OCI-LY3 (cell line): Measurements from ENCODE around the gene ICAM5.

Experiments
- H2AFZ ChIP-seq: fragments of 200-600, 300-600 bp; shearing (Covaris generic); 2 replicates; pipeline ENCODE4 v1.6.0; 2014; ENCODE audit warnings: antibody characterized with exemption, low read depth, low read length
- H3K27ac ChIP-seq: fragments of 200-600, 300-600 bp; sonication (generic); 2 replicates; pipeline ENCODE4 v1.5.1; 2014; ENCODE audit warnings: mild to moderate bottlenecking, low read length, moderate library complexity, mixed read lengths
- H3K27me3 ChIP-seq: fragments of 200-600, 300-600 bp; sonication (generic); 2 replicates; pipeline ENCODE4 v1.6.1; 2014; ENCODE audit warnings: low read depth, low read length, mixed read lengths
- H3K36me3 ChIP-seq: fragments of 200-600, 300-600 bp; sonication (generic); replicated peaks from 2 replicates; pipeline ENCODE3; 2014; ENCODE audit warnings: low read depth, low read length, mixed read lengths
- H3K4me1 ChIP-seq: fragments of 300-600, 200-600 bp; sonication (generic); 2 replicates; pipeline ENCODE4 v1.6.1; 2014; ENCODE audit warnings: low read length, mixed read lengths
- H3K4me2 ChIP-seq: fragments of 200-600, 300-600 bp; sonication (generic); 2 replicates; pipeline ENCODE4 v1.6.1; 2014; ENCODE audit warnings: low read length, mixed read lengths
- H3K4me3 ChIP-seq: fragments of 300-600, 200-600 bp; sonication (generic); 2 replicates; pipeline ENCODE4 v1.5.1; 2014; ENCODE audit warnings: antibody characterized with exemption, mild to moderate bottlenecking, low read length, moderate library complexity
- H3K79me2 ChIP-seq: fragments of 300-600, 200-600 bp; shearing (Covaris generic); 2 replicates; pipeline ENCODE4 v1.6.1; 2014; ENCODE audit warnings: mild to moderate bottlenecking, low read length, mixed read lengths
- H3K9ac ChIP-seq: fragments of 300-600, 200-600 bp; shearing (Covaris generic); 2 replicates; pipeline ENCODE4 v1.6.0; 2014; ENCODE audit warnings: mild to moderate bottlenecking, low read length, moderate library complexity
- H3K9me3 ChIP-seq: fragments of 200-600, 300-600 bp; shearing (Covaris generic); 2 replicates; pipeline ENCODE4 v1.6.1; 2014; ENCODE audit warnings: low read length, mixed read lengths; ENCODE audit not compliant: insufficient read depth
- H4K20me1 ChIP-seq: fragments of 200-600, 300-600 bp; sonication (generic); 2 replicates; pipeline ENCODE4 v1.6.1; 2016; ENCODE audit warnings: low read length, mixed read lengths; ENCODE audit not compliant: insufficient read depth
- EZH2phosphoT487 ChIP-seq: fragments of 200-600 bp; shearing (Covaris generic); IDR thresholded peaks from 2 replicates; pipeline ENCODE4 v1.6.1; 2018; ENCODE audit warnings: antibody characterized with exemption, mixed run types, low read depth
- TF ChIP-seq, protein P1 (sequence below): fragments of 200-600, 300-600 bp; sonication (generic); IDR thresholded peaks from 2 replicates; pipeline ENCODE4 v1.5.1; 2014; ENCODE audit warnings: antibody characterized with exemption, low read length, low read depth

ICAM5 gene

DNA sequence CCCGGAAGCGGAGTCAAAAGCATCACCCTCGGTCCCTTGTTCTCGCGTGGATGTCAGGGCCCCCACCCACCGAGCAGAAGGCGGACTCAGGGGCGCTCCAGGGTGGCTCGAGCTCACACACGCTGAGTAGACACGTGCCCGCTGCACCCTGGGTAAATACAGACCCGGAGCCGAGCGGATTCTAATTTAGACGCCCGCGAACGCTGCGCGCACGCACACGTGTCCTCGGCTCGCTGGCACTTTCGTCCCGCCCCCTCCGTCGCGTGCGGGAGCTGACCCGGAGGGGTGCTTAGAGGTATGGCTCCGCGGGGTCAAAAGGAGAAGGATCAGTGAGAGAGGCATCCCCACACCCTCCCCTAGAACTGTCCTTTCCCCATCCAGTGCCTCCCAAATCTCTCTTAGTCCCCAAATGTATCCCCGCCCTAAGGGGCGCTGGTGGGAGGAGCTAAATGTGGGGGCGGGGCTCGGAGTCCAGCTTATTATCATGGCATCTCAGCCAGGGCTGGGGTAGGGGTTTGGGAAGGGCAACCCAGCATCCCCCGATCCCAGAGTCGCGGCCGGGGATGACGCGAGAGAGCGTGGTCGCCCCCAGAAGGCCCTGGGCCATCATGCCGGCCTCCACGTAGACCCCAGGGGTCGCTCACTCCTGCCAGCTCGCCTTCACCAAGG lies 451 bp upstream of the ICAM5 start:
- H3K4me3 ChIP-seq, result peak overlapping the region; percentile 77
- H3K36me3 ChIP-seq, result peaks cover 42% of the 10 kb centered on the region
- peaks cover 5% of the 10 kb centered on the region for H3K4me1 ChIP-seq
- peak overlapping the region; percentile 80 for H2AFZ ChIP-seq
- H3K9ac ChIP-seq, result peak overlapping the region; percentile 55
- no peaks in the 10 kb centered on the region for H3K9me3 ChIP-seq
- H3K79me2 ChIP-seq, result no peaks in the 10 kb centered on the region; the same call in 1 of the 2 replicates
- H3K27ac ChIP-seq, result peak overlapping the region; percentile 49
- H4K20me1 ChIP-seq, result peaks cover 29% of the 10 kb centered on the region
- peak overlapping the region; percentile 75 for H3K4me2 ChIP-seq
- H3K27me3 ChIP-seq, result no peaks in the 10 kb centered on the region
- TF ChIP-seq, protein P1, sequence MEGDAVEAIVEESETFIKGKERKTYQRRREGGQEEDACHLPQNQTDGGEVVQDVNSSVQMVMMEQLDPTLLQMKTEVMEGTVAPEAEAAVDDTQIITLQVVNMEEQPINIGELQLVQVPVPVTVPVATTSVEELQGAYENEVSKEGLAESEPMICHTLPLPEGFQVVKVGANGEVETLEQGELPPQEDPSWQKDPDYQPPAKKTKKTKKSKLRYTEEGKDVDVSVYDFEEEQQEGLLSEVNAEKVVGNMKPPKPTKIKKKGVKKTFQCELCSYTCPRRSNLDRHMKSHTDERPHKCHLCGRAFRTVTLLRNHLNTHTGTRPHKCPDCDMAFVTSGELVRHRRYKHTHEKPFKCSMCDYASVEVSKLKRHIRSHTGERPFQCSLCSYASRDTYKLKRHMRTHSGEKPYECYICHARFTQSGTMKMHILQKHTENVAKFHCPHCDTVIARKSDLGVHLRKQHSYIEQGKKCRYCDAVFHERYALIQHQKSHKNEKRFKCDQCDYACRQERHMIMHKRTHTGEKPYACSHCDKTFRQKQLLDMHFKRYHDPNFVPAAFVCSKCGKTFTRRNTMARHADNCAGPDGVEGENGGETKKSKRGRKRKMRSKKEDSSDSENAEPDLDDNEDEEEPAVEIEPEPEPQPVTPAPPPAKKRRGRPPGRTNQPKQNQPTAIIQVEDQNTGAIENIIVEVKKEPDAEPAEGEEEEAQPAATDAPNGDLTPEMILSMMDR, result no peak
- TF ChIP-seq EZH2phosphoT487, result no peak

DNA sequence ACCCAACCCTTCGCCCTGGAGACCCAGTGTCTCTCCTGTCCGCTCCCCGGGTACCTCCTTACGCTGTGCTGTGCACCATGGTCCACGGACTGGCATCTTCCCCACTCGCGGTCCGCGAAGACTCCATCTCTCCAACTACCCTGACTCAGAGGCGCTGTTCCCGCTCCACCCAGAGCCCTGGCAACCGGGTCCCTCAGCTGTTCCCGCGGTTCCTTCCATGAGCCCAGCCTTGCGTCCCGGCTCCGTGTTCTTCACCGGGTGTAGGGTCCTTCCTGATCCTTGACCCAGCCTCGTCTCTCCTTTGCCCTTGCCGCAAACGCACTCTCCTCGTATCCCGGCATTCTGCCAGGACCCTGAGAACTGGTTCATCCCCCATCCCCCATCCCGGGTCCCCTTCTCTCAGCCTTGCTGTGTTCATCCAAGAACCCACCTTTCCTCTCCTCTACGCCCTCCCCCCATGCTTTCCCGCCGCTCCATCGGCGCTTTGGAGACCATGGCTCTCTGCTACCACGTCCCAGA lies 664 bp downstream of the ICAM5 start:
- Histone ChIP-seq H3K4me1 (peaks cover 5% of the 10 kb centered on the region), H3K9me3 (no peaks in the 10 kb centered on the region), H2AFZ (no peak overlapping the region), H3K36me3 (peaks cover 31% of the 10 kb centered on the region), H3K27me3 (no peaks in the 10 kb centered on the region), H3K27ac (no peak overlapping the region), H3K4me3 (peak overlapping the region; percentile 77), H4K20me1 (peaks cover 18% of the 10 kb centered on the region), H3K79me2 (no peaks in the 10 kb centered on the region), H3K9ac (peak overlapping the region; percentile 55; the same call in 1 of the 2 replicates), H3K4me2 (peak overlapping the region; percentile 75)
- TF ChIP-seq, protein P1, result no peak
- no peak for TF ChIP-seq EZH2phosphoT487

DNA sequence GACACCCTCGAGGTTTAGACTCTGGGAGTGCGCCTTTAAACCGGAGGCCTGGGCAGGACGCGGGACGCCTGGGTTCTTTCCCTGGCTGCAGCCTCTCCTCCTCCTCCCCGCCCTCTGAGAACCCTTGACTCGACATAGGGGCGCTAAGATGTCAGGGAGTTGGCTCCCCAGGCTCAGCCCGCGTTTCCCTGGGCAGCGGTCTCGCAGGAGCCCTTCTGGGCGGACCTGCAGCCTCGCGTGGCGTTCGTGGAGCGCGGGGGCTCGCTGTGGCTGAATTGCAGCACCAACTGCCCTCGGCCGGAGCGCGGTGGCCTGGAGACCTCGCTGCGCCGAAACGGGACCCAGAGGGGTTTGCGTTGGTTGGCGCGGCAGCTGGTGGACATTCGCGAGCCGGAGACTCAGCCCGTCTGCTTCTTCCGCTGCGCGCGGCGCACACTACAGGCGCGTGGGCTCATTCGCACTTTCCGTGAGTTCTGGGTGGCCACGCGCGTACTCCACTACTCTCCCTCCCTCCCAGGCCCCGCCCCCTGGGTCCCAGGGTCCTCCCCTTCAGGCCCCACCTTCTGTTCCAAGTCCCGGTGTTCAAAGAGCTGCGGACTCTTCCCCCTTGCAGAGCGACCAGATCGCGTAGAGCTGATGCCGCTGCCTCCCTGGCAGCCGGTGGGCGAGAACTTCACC lies 1.3 kb downstream of the ICAM5 start:
- no peaks in the 10 kb centered on the region for H3K79me2 ChIP-seq
- peaks cover 12% of the 10 kb centered on the region for H4K20me1 ChIP-seq
- H3K4me3 ChIP-seq, result peak overlapping the region; percentile 77
- H3K9me3 ChIP-seq, result no peaks in the 10 kb centered on the region
- no peaks in the 10 kb centered on the region for H3K27me3 ChIP-seq
- H3K27ac ChIP-seq, result no peak overlapping the region
- H3K4me2 ChIP-seq, result peak overlapping the region; percentile 75
- no peak overlapping the region for H2AFZ ChIP-seq
- H3K36me3 ChIP-seq, result peaks cover 25% of the 10 kb centered on the region
- H3K9ac ChIP-seq, result no peak overlapping the region; the same call in 1 of the 2 replicates
- peaks cover 5% of the 10 kb centered on the region for H3K4me1 ChIP-seq
- TF ChIP-seq, protein P1, result no peak
- TF ChIP-seq EZH2phosphoT487, result no peak

DNA sequence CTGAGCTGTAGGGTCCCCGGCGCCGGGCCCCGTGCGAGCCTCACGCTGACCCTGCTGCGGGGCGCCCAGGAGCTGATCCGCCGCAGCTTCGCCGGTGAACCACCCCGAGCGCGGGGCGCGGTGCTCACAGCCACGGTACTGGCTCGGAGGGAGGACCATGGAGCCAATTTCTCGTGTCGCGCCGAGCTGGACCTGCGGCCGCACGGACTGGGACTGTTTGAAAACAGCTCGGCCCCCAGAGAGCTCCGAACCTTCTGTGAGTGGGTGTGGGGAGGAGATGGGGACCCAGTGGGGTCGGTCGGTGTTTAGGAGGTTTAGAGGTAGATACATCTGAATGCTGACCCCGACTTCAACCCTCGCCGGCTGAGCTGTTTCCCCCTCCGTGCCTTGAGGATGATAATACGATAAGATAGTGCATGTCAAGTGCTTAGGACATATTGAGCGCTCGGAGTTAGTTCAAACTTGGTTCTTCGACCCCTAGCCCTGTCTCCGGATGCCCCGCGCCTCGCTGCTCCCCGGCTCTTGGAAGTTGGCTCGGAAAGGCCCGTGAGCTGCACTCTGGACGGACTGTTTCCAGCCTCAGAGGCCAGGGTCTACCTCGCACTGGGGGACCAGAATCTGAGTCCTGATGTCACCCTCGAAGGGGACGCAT lies 1.9 kb downstream of the ICAM5 start:
- no peak overlapping the region for H2AFZ ChIP-seq
- H4K20me1 ChIP-seq, result peaks cover 5% of the 10 kb centered on the region
- peak overlapping the region; percentile 75 for H3K4me2 ChIP-seq
- peaks cover 5% of the 10 kb centered on the region for H3K4me1 ChIP-seq
- TF ChIP-seq EZH2phosphoT487, result no peak
- TF ChIP-seq, protein P1, result no peak
- no peak overlapping the region for H3K27ac ChIP-seq
- peaks cover 20% of the 10 kb centered on the region for H3K36me3 ChIP-seq
- no peaks in the 10 kb centered on the region for H3K27me3 ChIP-seq
- peak overlapping the region; percentile 77 for H3K4me3 ChIP-seq
- H3K9ac ChIP-seq, result no peak overlapping the region
- H3K79me2 ChIP-seq, result no peaks in the 10 kb centered on the region
- H3K9me3 ChIP-seq, result no peaks in the 10 kb centered on the region
